ENCODE measurements around the gene AGBL1.

Gene AGBL1

GRCh38 chr15:86850939-86851338 lies 771.3 kb downstream of the AGBL1 start:
- no peaks in the 10 kb centered on the region for H3K36me3 Mint-ChIP-seq (ENCODE audit: low read depth)
- peaks cover 11% of the 10 kb centered on the region for H3K9me3 Mint-ChIP-seq

GRCh38 chr15:86852741-86853140 lies 773.1 kb downstream of the AGBL1 start:
- Mint-ChIP-seq H3K9me3 (peaks cover 1% of the 10 kb centered on the region), H3K36me3 (ENCODE audit: low read depth) (no peaks in the 10 kb centered on the region), H3K27ac (no peak overlapping the region), H3K4me3 (no peak overlapping the region), H3K4me1 (peaks cover 9% of the 10 kb centered on the region), H3K27me3 (ENCODE audit: low read depth) (peaks cover 3% of the 10 kb centered on the region)
- TF ChIP-seq, protein P1, sequence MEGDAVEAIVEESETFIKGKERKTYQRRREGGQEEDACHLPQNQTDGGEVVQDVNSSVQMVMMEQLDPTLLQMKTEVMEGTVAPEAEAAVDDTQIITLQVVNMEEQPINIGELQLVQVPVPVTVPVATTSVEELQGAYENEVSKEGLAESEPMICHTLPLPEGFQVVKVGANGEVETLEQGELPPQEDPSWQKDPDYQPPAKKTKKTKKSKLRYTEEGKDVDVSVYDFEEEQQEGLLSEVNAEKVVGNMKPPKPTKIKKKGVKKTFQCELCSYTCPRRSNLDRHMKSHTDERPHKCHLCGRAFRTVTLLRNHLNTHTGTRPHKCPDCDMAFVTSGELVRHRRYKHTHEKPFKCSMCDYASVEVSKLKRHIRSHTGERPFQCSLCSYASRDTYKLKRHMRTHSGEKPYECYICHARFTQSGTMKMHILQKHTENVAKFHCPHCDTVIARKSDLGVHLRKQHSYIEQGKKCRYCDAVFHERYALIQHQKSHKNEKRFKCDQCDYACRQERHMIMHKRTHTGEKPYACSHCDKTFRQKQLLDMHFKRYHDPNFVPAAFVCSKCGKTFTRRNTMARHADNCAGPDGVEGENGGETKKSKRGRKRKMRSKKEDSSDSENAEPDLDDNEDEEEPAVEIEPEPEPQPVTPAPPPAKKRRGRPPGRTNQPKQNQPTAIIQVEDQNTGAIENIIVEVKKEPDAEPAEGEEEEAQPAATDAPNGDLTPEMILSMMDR (IDR thresholded peaks at IDR 0.05; ENCODE audit: unreplicated experiment in 3 of 3), result no peak

More at GRCh38 chr15:86850939-86851338, 771.3 kb downstream of the AGBL1 start:
- no peak overlapping the region for H3K4me3 Mint-ChIP-seq
- H3K27ac Mint-ChIP-seq, result no peak overlapping the region
- H3K27me3 Mint-ChIP-seq (ENCODE audit: low read depth), result peaks cover 3% of the 10 kb centered on the region
- TF ChIP-seq, protein P1 (IDR thresholded peaks at IDR 0.05; ENCODE audit: unreplicated experiment in 3 of 3), result no peak
- H3K4me1 Mint-ChIP-seq, result peaks cover 9% of the 10 kb centered on the region

- peaks cover 9% of the 10 kb centered on the region for H3K4me1 Mint-ChIP-seq
- H3K36me3 Mint-ChIP-seq (ENCODE audit: low read depth), result no peaks in the 10 kb centered on the region
- no peak overlapping the region for H3K4me3 Mint-ChIP-seq
- no peak overlapping the region for H3K27ac Mint-ChIP-seq
- TF ChIP-seq, protein P1 (IDR thresholded peaks at IDR 0.05; ENCODE audit: unreplicated experiment in 3 of 3), result no peak
- no peaks in the 10 kb centered on the region for H3K9me3 Mint-ChIP-seq
- H3K27me3 Mint-ChIP-seq (ENCODE audit: low read depth), result peaks cover 3% of the 10 kb centered on the region
These were observed 774.5 kb downstream of the AGBL1 start for GRCh38 chr15:86854176-86854575.

- H3K36me3 Mint-ChIP-seq (ENCODE audit: low read depth), result no peaks in the 10 kb centered on the region
- H3K4me3 Mint-ChIP-seq, result no peak overlapping the region
- no peak overlapping the region for H3K27ac Mint-ChIP-seq
- TF ChIP-seq, protein P1 (IDR thresholded peaks at IDR 0.05; ENCODE audit: unreplicated experiment in 3 of 3), result no peak
- peaks cover 9% of the 10 kb centered on the region for H3K4me1 Mint-ChIP-seq
- H3K27me3 Mint-ChIP-seq (ENCODE audit: low read depth), result peaks cover 3% of the 10 kb centered on the region
- H3K9me3 Mint-ChIP-seq, result no peaks in the 10 kb centered on the region
These were observed 775.9 kb downstream of the AGBL1 start for GRCh38 chr15:86855307-86856291.

GRCh38 chr15:86857701-86858100 lies 778.0 kb downstream of the AGBL1 start:
- Mint-ChIP-seq H3K36me3 (ENCODE audit: low read depth) (no peaks in the 10 kb centered on the region), H3K4me1 (peaks cover 9% of the 10 kb centered on the region), H3K4me3 (no peak overlapping the region), H3K9me3 (no peaks in the 10 kb centered on the region), H3K27ac (no peak overlapping the region), H3K27me3 (ENCODE audit: low read depth) (no peaks in the 10 kb centered on the region)
- TF ChIP-seq, protein P1 (IDR thresholded peaks at IDR 0.05; ENCODE audit: unreplicated experiment in 3 of 3), result no peak

Measured in nephron (organoid).